ENCODE results near the gene TMEM221. TPM values are rescaled to one million over a fixed set of nuclear protein-coding genes. Genes with fewer than 3 reads are reported as not detected.
A peak's percentile ranks its signal among the peaks of the same experiment; 100 is the strongest.
"Not testable (repeated sequence)": the region's sequence is repeated elsewhere in the genome, so short reads cannot be mapped to it uniquely, and the experiment has no call there.

The TMEM221 gene
- total RNA-seq, 1 donor from 2014 or later, result not detected

DNA sequence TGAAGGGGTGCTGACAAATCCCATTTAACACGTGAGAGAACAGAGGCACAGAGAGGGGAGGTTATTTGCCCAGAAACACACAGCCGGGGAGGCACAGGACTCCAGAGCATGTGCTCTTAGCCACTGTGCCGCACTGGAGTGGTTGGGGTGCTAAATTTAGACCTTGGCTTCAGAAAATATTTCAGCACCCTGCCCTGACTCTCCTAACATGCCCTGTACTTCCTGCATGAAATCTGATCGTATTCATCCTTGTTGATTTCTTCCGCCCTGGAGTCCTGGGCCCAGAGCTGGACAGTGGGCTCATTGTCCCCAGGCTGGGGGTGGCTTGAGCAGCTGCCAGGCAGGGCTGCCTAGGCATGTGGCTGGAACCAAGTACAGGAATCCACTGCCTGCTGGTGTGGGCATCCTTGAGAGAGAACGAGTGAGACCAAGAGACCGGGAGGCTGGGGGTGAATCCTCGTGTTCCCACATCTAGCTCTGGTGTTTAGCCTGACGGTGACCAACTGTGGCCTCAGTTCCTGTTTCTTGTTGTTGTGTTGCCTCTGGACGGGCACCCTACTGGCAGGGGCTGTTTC is 27.2 kb upstream of the TMEM221 start:
- no peak overlapping the region for H3K4me3 ChIP-seq
- no peaks in the 10 kb centered on the region for H3K27me3 ChIP-seq
- DNase-seq (ENCODE audit: low spot score in 2 of 2), result no peak
- intact Hi-C loops (cut with DNase I), result no loop called here
- TF ChIP-seq, protein P1, sequence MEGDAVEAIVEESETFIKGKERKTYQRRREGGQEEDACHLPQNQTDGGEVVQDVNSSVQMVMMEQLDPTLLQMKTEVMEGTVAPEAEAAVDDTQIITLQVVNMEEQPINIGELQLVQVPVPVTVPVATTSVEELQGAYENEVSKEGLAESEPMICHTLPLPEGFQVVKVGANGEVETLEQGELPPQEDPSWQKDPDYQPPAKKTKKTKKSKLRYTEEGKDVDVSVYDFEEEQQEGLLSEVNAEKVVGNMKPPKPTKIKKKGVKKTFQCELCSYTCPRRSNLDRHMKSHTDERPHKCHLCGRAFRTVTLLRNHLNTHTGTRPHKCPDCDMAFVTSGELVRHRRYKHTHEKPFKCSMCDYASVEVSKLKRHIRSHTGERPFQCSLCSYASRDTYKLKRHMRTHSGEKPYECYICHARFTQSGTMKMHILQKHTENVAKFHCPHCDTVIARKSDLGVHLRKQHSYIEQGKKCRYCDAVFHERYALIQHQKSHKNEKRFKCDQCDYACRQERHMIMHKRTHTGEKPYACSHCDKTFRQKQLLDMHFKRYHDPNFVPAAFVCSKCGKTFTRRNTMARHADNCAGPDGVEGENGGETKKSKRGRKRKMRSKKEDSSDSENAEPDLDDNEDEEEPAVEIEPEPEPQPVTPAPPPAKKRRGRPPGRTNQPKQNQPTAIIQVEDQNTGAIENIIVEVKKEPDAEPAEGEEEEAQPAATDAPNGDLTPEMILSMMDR (IDR thresholded peaks at IDR 0.05), result no peak
- H3K4me1 ChIP-seq, result peaks cover 0 to 15% of the 10 kb centered on the region in 2 donors
- H3K9me3 ChIP-seq, result no peaks in the 10 kb centered on the region
- H3K36me3 ChIP-seq, result no peaks in the 10 kb centered on the region
- peak overlapping the region; percentile 22 to 71 for H3K27ac ChIP-seq

DNA sequence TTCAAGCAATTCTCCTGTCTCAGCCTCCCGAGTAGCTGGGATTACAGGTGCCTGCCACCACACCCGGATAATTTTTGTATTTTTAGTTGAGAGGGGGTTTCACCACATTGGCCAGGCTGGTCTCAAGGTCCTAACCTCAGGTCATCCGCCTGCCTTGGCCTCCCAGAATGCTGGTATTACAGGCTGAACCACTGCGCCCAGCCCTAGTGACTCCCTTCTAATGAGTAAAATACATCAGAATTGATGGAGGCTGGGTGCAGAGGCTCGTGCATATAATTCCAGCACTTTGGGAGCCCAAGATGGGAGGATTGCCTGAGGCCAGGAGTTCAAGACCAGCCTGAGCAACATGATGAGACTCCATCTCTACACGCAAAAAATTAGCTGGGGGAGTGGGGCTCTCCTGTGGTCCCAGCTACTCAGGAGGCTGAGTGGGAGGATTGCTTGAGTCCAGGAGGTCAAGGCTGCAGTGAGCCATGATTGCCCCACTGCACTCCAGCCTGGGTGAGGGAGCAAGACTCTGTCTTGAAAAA is 26.6 kb upstream of the TMEM221 start:
- H3K4me1 ChIP-seq, result peaks cover 0 to 15% of the 10 kb centered on the region in 2 donors
- DNase-seq (ENCODE audit: low spot score in 2 of 2); H3K27me3 ChIP-seq; H3K9me3 ChIP-seq; intact Hi-C loops (cut with DNase I); H3K36me3 ChIP-seq; H3K4me3 ChIP-seq: not testable (repeated sequence)
- peak overlapping the region; percentile 22 to 71 for H3K27ac ChIP-seq

DNA sequence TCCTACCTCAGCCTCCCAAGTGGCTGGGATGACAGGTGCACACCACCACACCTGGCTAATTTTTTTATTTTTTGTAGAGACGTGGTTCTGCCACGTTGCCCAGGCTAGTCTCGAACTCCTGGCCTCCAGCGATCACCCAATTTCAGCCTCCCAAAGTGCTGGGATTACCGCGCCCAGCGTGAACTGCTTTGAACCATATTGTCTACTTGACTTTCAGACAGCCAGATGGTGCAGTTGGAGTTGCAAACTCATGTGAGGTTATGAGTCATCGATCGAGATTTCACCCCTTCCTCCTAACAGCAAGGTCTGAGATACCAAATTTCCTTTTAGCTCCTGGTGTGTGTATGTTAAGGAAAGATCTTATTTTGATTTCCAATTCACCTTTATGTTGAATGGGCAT is 24.6 kb upstream of the TMEM221 start:
- Histone ChIP-seq H3K27ac (no peak overlapping the region), H3K9me3 (no peaks in the 10 kb centered on the region), H3K27me3 (no peaks in the 10 kb centered on the region), H3K36me3 (no peaks in the 10 kb centered on the region), H3K4me3 (no peak overlapping the region), H3K4me1 (peaks cover 13 to 24% of the 10 kb centered on the region in 2 donors)
- intact Hi-C loops (cut with DNase I), result loop anchor here (5.0 kb wide), 1 partner anchor 396 kb away; the partner anchor contains the start of genes HAUS8 and MYO9B
- TF ChIP-seq, protein P1 (IDR thresholded peaks at IDR 0.05), result no peak
- DNase-seq (ENCODE audit: low spot score in 2 of 2), result no peak

DNA sequence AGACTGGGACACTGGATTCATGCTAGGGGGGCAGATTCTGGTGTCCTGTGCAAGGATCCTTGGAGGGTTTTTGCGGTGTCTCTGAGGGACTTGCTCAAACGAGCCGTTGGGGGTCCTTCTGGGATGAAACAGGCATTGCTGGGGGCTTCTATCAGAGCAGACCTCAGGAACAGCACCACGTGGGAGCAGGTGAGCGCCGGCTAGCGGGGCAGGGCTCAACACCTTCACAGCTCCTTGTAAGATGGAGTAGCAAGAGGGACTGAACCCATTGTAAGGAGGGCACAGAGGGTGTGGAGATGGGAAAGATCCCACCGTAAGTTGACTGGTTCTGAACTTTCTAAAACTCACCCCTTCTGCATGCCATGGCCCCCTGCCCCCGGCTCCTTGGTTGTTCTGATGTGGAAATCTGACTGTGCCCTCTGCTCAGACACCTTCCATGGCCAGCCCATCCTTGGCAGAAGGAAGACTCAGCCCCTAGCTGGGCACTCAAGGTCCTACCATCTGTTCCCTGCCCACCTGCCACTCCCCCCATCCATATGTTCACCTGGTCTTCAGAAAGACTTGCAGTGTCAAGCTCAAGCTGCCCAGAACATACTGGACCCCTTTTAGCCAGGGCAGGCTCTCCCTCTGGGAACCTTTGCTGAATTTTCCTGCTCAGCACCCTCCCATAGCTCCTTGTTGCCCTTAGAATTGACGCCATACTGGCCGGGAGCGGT is 23.1 kb upstream of the TMEM221 start:
- Histone ChIP-seq H3K4me1 (peaks cover 13 to 24% of the 10 kb centered on the region in 2 donors), H3K27me3 (no peaks in the 10 kb centered on the region), H3K9me3 (no peaks in the 10 kb centered on the region), H3K27ac (peak overlapping the region in 1 of 2 donors; percentile 91), H3K4me3 (peak overlapping the region; percentile 87 to 89), H3K36me3 (no peaks in the 10 kb centered on the region)
- TF ChIP-seq, protein P1 (IDR thresholded peaks at IDR 0.05), result no peak
- DNase-seq (ENCODE audit: low spot score in 2 of 2), result no peak
- intact Hi-C loops (cut with DNase I), result loop anchor here (2.0 to 5.0 kb wide), 2 partner anchors 51 to 394 kb away; partner anchors contain the start of genes HAUS8, MVB12A and MYO9B

DNA sequence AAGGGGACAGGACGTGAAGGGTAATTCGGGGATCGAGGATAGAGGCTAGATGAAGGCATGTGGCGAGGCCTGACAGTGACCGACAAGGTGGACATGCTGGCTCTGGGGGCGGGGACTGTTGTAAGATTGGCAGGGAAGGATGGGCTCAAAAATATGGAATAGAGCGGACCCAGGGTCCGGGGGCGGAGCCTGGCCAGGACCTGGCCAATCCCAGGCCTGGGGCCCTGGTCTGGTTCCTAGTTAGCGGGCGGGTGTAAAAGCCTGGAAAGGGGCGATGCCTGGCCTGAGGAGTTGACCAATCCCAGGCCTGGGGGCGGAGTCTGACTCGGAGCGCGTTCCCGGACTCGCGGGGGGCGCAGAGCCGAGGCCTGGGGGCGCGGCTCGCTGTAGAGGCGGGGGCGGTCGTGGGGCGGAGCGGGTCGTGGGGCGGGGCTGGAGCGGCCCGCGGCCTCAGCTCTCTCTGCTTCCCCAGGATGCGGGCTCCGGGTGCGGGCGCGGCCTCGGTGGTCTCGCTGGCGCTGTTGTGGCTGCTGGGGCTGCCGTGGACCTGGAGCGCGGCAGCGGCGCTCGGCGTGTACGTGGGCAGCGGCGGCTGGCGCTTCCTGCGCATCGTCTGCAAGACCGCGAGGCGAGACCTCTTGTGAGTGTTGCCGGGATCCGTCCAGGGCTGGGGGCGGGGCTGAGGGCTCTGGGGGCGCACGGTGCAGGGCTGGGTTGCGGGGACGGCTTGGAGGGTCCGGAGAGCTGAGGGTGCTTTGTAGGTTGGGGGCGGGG is 21.8 kb upstream of the TMEM221 start, which contains the start of gene SLC27A1:
Gene SLC27A1, plus strand, starts transcription at position 457 of the 774 bp plus-strand sequence. Its CDS starts 17 bp downstream, at position 474.
- peak within 1 kb of the TSS; percentile 87 to 89 for H3K4me3 ChIP-seq

More for the DNA sequence above, 21.8 kb upstream of the TMEM221 start, which contains the start of gene SLC27A1:
- peak; percentile 98 to 100 for DNase-seq (ENCODE audit: low spot score in 2 of 2)
- Histone ChIP-seq H3K27me3 (no peaks in the 10 kb centered on the region), H3K4me1 (peaks cover 13 to 18% of the 10 kb centered on the region in 2 donors), H3K9me3 (no peaks in the 10 kb centered on the region), H3K27ac (peak within 1 kb of the TSS; percentile 80 to 91), H3K36me3 (no peaks in the 10 kb centered on the region)
- TF ChIP-seq, protein P1 (IDR thresholded peaks at IDR 0.05), result no peak
- intact Hi-C loops (cut with DNase I), result loop anchor here (2.0 to 5.0 kb wide), 2 partner anchors 49 to 393 kb away; partner anchors contain the start of genes HAUS8, MVB12A and MYO9B
